GM23248 (cell line): ENCODE data around the gene CMSS1. TPM values are rescaled to one million over a fixed set of nuclear protein-coding genes. Genes with fewer than 3 reads are reported as not detected.

ENCODE experiments used
- DNase-seq: peaks from one replicate; pipeline ENCODE4 v3.0.0-alpha.2; 2015
- H2AFZ ChIP-seq: fragments of 200-600 bp; sonication (generic); 2 replicates; pipeline ENCODE4 v1.6.1; 2016; ENCODE audit warnings: antibody characterized with exemption
- H3F3A ChIP-seq: fragments of 200-600 bp; sonication (generic); 2 replicates; pipeline ENCODE4 v1.6.1; 2016; ENCODE audit warnings: mild to moderate bottlenecking, antibody characterized with exemption, mixed run types; ENCODE audit not compliant: insufficient read depth
- H3K27ac ChIP-seq: fragments of 200-600 bp; sonication (generic); 2 replicates; pipeline ENCODE4 v1.5.1; 2016; ENCODE audit warnings: mild to moderate bottlenecking
- H3K27me3 ChIP-seq: fragments of 200-600 bp; sonication (generic); replicated peaks from 2 replicates; pipeline ENCODE4 v1.6.1; 2016; ENCODE audit warnings: mild to moderate bottlenecking; ENCODE audit not compliant: insufficient read depth
- H3K36me3 ChIP-seq: fragments of 200-600 bp; sonication (generic); 2 replicates; pipeline ENCODE4 v1.6.1; 2016; ENCODE audit warnings: low read depth, mild to moderate bottlenecking
- H3K4me1 ChIP-seq: fragments of 200-600 bp; sonication (generic); 2 replicates; pipeline ENCODE4 v1.6.1; 2016; ENCODE audit warnings: mild to moderate bottlenecking; ENCODE audit not compliant: insufficient read depth
- H3K4me2 ChIP-seq: fragments of 200-600 bp; sonication (generic); one replicate; pipeline ENCODE4 v1.6.1; 2016; ENCODE audit warnings: mild to moderate bottlenecking; ENCODE audit not compliant: unreplicated experiment
- H3K4me3 ChIP-seq: fragments of 200-600 bp; sonication (generic); 2 replicates; pipeline ENCODE4 v1.5.1; 2016; ENCODE audit warnings: mild to moderate bottlenecking
- H3K79me2 ChIP-seq: fragments of 200-600 bp; sonication (generic); 2 replicates; pipeline ENCODE4 v1.6.1; 2016; ENCODE audit warnings: mild to moderate bottlenecking; ENCODE audit not compliant: insufficient read depth
- H3K9ac ChIP-seq: fragments of 200-600 bp; sonication (generic); 2 replicates; pipeline ENCODE4 v1.6.1; 2016; ENCODE audit warnings: mild to moderate bottlenecking
- H3K9me2 ChIP-seq: fragments of 200-600 bp; sonication (generic); 2 replicates; pipeline ENCODE4 v1.6.1; 2016; ENCODE audit warnings: mixed run types, mild to moderate bottlenecking, moderate library complexity; ENCODE audit not compliant: insufficient read depth
- H3K9me3 ChIP-seq: fragments of 200-600 bp; sonication (generic); one replicate; pipeline ENCODE4 v1.6.1; 2017; ENCODE audit warnings: low read depth
- H4K20me1 ChIP-seq: fragments of 200-600 bp; sonication (generic); 2 replicates; pipeline ENCODE4 v1.6.0; 2016; ENCODE audit not compliant: insufficient read depth
- EZH2 ChIP-seq: fragments of 200-600 bp; sonication (generic); IDR thresholded peaks from 2 replicates; pipeline ENCODE4 v1.6.1; 2018; ENCODE audit warnings: antibody characterized with exemption, mild to moderate bottlenecking; ENCODE audit not compliant: insufficient read depth, poor library complexity, severe bottlenecking
- EZH2phosphoT487 ChIP-seq: fragments of 200-600 bp; sonication (generic); IDR thresholded peaks from 2 replicates; pipeline ENCODE4 v1.6.1; 2018; ENCODE audit warnings: antibody characterized with exemption, moderate library complexity, mild to moderate bottlenecking, low read depth; ENCODE audit not compliant: insufficient read depth
- WGBS, 2 experiments: methylation state at CpG; one replicate each; pipeline ENCODE4 v1.1.6; 2015 to 2017; ENCODE audit warnings: low lambda C conversion rate in 2 of 2, low coverage in 1 of 2; ENCODE audit errors: missing lambda C conversion rate in 2 of 2; 5-methylcytosine and 5-hydroxymethylcytosine counted together
- in situ Hi-C: fragments of 300-500 bp; cut with MboI; formaldehyde crosslinking; loops from 2 replicates; pipeline ENCODE4 v1.15.0; 2020
- polyA plus RNA-seq: library from polyadenylated mRNA; unstranded; fragments of >200 nt; fragmentation: Nextera tagmentation; extraction: Ambion mirVana; gene quantifications from 2 replicates; pipeline ENCODE4 v1.2.1, GENCODE V29; 2016
- total RNA-seq: library from RNA; depleted of rRNA; stranded (reverse); fragments of >200 nt; shearing (Covaris generic); gene quantifications from 2 replicates; pipeline ENCODE4 v1.2.3, GENCODE V29; 2014

Gene CMSS1
- total and polyA plus RNA-seq, 2 experiments from 2014 or later = 17.2 to 26.6 TPM

DNA sequence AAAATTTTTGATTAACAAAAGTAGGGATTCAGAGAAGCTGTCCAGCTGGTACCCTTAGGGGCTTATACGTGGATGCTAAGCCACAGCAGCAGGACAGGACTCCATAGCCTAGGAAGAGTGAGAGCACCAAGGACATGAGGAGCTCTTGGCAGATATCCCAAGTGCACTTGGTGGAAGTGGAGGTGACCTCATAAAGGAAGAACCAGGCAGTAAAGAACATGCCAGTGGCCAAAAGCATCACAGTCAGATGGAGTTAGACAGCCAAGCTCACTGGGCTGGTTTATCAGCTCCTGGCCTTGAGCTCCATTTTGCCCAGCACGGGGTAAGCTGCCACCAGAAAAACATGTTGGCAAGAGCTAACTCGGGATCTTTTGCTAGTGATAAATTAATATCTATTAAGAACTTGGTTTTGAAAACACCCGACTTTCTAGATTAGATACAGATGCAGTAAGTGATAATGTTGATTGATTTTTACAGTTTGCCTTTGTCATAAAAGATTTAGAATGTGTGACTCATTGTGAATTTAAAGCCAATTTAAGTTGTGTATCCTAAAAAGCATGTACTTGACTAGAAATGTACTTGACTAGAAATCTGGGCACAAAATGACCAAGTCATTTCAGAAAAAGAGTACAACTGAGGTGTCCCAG lies 108.0 kb downstream of the CMSS1 start:
- Histone ChIP-seq H3K4me3 (0 out of 2 replicates have a peak overlapping the region, but pooled peaks have one; percentile 13), H3K27ac (peak overlapping the region; percentile 13), H3K9me2 (no peaks in the 10 kb centered on the region), H3K79me2 (no peaks in the 10 kb centered on the region), H4K20me1 (no peaks in the 10 kb centered on the region), H3K9me3 (no peaks in the 10 kb centered on the region), H2AFZ (peak overlapping the region; percentile 39; the same call in 1 of the 2 replicates), H3K36me3 (no peaks in the 10 kb centered on the region), H3K4me1 (peaks cover 25% of the 10 kb centered on the region), H3K4me2 (peak overlapping the region; percentile 24), H3F3A (peaks cover 26% of the 10 kb centered on the region), H3K27me3 (no peaks in the 10 kb centered on the region), H3K9ac (no peak overlapping the region)
- TF ChIP-seq EZH2 = no peak
- no peak for TF ChIP-seq EZH2phosphoT487
- 10 to 15% methylated on average over 4 of the region's 4 CpGs for WGBS, 2 experiments
- DNase-seq = peak; percentile 87
- in situ Hi-C loops = no loop called here

DNA sequence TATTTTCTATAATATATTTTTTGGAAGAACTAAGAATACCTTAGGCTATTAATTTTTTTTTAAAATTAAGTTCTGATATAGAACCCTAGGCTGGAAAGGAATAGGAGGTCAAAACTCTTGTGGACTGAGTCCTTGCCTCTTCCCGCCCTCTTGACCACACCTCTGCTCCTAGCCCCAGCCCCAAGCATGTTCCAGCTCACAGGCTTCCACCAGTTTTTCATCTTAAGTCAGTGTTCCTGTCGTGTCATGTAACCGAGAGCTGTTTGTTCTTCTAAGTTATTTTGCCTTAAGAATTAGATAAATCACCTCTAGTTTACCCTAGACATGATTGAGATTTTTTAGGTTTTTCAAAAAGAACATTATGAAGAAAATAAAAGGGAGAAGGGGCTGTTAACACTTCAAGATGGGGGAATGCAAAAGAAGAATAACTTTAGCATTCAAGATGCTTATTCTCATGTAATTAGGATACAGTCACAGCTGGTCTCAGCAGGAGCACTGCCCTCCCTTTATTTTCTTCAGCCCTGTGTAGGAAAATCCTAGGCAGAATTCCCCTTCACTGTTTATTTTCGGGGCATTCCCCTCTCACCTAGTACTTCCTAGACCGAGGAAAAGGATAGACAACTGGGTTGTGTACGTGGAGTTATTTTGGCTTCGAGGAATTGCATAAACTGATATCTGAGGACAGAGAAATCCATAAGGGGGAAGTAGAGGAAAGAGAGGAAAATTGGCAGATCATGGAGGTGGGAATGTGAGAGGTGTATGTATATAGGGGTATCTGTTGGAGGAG lies 110.2 kb downstream of the CMSS1 start:
- DNase-seq = no peak
- Histone ChIP-seq H3K27me3 (no peaks in the 10 kb centered on the region), H3K79me2 (no peaks in the 10 kb centered on the region), H4K20me1 (no peaks in the 10 kb centered on the region), H3K9ac (no peak overlapping the region), H3K4me3 (no peak overlapping the region), H3K27ac (no peak overlapping the region), H3F3A (peaks cover 26% of the 10 kb centered on the region), H2AFZ (no peak overlapping the region), H3K36me3 (no peaks in the 10 kb centered on the region), H3K9me2 (no peaks in the 10 kb centered on the region), H3K9me3 (no peaks in the 10 kb centered on the region), H3K4me1 (peaks cover 22% of the 10 kb centered on the region), H3K4me2 (no peak overlapping the region)
- WGBS, 2 experiments = 92 to 93% methylated on average over 7 of the region's 7 CpGs
- in situ Hi-C loops = no loop called here
- no peak for TF ChIP-seq EZH2

DNA sequence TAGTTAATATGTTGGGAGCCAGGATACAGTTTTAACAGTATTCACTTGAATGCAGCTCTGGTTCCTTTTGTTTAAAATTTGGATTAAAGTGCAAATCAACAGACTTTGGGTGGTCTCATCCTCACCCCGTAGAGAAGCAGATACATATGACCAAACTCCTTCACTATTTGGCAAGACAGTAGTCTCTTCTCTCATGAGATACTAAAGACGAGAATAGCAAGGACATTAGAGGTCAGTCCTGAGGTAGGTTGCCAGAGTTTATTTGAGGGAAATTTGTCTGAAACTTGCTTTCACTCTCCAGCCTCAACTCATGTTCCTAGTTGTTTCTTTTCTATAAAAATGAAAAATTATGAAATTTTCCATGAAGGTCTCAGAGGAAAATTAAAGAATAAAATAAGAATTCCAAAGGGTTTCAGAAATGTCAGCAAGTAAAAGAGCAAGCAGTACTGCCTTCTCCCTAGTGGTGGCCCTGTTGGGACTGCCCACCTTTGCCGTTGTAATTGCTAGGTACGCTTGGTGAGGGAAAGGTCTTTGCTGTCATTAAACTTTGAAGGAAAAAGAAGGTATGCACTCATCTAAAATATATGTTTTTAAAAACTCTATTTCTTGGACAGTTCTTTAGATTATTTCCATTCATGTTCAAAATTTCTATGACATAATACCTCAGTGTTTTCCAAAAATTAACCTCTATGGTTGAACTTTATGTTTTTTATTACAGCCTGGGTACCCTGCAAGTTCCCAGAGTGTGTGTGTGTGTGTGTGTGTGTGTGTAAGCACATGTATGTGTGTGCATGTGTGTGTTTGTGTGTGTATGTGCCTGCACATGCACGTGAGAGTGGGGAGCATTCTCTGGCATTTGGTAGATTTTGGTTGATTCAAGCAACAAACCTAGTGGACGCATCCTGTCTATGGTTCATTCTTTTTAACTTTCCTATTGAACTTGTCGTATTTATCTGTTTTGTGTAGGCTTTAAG lies 111.4 kb downstream of the CMSS1 start:
- Histone ChIP-seq H3K4me2 (no peak overlapping the region), H3K27me3 (no peaks in the 10 kb centered on the region), H3K36me3 (no peaks in the 10 kb centered on the region), H3K79me2 (no peaks in the 10 kb centered on the region), H3F3A (peaks cover 26% of the 10 kb centered on the region), H3K9ac (no peak overlapping the region), H3K9me2 (no peaks in the 10 kb centered on the region), H3K9me3 (no peaks in the 10 kb centered on the region), H3K27ac (no peak overlapping the region), H4K20me1 (no peaks in the 10 kb centered on the region), H2AFZ (no peak overlapping the region), H3K4me3 (peak overlapping the region; percentile 14; the same call in 1 of the 2 replicates), H3K4me1 (peaks cover 22% of the 10 kb centered on the region)
- DNase-seq = no peak
- 77 to 80% methylated on average over 7 of the region's 7 CpGs for WGBS, 2 experiments
- in situ Hi-C loops = no loop called here
- no peak for TF ChIP-seq EZH2
- TF ChIP-seq EZH2phosphoT487 = no peak

DNA sequence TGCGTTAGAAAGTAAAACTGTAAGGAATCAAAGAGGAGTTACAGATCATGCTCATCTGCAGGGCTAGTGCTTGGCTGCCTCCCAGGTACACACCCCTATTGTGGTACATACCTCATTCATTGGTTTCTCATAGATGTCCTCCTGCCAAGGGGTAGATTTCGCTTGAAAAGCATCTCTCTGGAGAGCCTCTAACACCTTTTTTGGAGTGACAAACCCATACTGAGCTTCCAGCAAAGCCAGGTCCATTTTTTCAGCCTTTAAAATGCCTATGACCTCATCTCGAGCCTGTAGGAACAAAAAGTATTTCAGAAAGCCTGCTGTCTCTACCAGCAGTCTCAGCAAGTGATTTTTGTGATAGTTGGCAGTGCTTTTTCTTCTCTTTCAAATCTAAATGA lies 112.1 kb downstream of the CMSS1 start:
- no peak overlapping the region for H2AFZ ChIP-seq
- no peaks in the 10 kb centered on the region for H3K36me3 ChIP-seq
- peak overlapping the region; percentile 14; the same call in 1 of the 2 replicates for H3K4me3 ChIP-seq
- H3F3A ChIP-seq = peaks cover 26% of the 10 kb centered on the region
- H3K27ac ChIP-seq = no peak overlapping the region
- no peaks in the 10 kb centered on the region for H3K9me3 ChIP-seq
- peaks cover 22% of the 10 kb centered on the region for H3K4me1 ChIP-seq
- H3K9ac ChIP-seq = no peak overlapping the region
- in situ Hi-C loops = no loop called here
- DNase-seq = peak; percentile 71
- peak overlapping the region; percentile 43 for H3K4me2 ChIP-seq
- no peaks in the 10 kb centered on the region for H4K20me1 ChIP-seq
- no peaks in the 10 kb centered on the region for H3K79me2 ChIP-seq
- 17 to 19% methylated on average over 3 of the region's 3 CpGs for WGBS, 2 experiments
- H3K9me2 ChIP-seq = no peaks in the 10 kb centered on the region
- H3K27me3 ChIP-seq = no peaks in the 10 kb centered on the region
- TF ChIP-seq EZH2 (no peak), EZH2phosphoT487 (no peak)
